Breast epithelium (tissue), 4 donors: ENCODE results near the gene VIP. TPM values are rescaled to one million over a fixed set of nuclear protein-coding genes. Genes with fewer than 3 reads are reported as not detected.
"Not testable (repeated sequence)": the region's sequence is repeated elsewhere in the genome, so short reads cannot be mapped to it uniquely, and the experiment has no call there.

Experiments used
- DNase-seq, 2 donors: peaks; one replicate each; pipeline ENCODE4 v3.0.0-alpha.2; 2019; ENCODE audit warnings: low spot score in 2 of 2
- H3K27ac ChIP-seq, 2 donors: fragments of 200-600 bp; sonication (generic) in 1 of 2; one replicate each; pipeline ENCODE4 v1.5.1; 2016 to 2019; ENCODE audit warnings: mild to moderate bottlenecking in 1 of 2
- H3K27me3 ChIP-seq, 2 donors: fragments of 200-600 bp; sonication (generic) in 1 of 2; one replicate each; pipeline versions ENCODE4 v1.5.1 to v1.6.0; 2017 to 2019; ENCODE audit warnings: control low read depth in 1 of 2, mild to moderate bottlenecking in 1 of 2
- H3K36me3 ChIP-seq: fragments of 200-600 bp; one replicate; pipeline ENCODE4 v1.5.1; 2019
- H3K4me1 ChIP-seq, 2 donors: fragments of 200-600 bp; sonication (generic); one replicate each; pipeline ENCODE4 v1.5.1; 2016 to 2019; ENCODE audit warnings: control low read depth in 1 of 2
- H3K4me3 ChIP-seq, 3 donors: fragments of 200-600 bp; sonication (generic); 1 replicate in 2 of 3; 2 replicates in 1 of 3; pipeline ENCODE4 v1.5.1; 2016 to 2019; ENCODE audit warnings: mild to moderate bottlenecking in 3 of 3, moderate library complexity in 2 of 3
- H3K9me3 ChIP-seq, 2 donors: fragments of 200-600 bp; sonication (generic) in 1 of 2; one replicate each; pipeline ENCODE4 v1.5.1; 2016 to 2019; ENCODE audit warnings: control low read depth in 1 of 2
- POLR2A ChIP-seq: fragments of 450-650 bp; IDR thresholded peaks from one replicate; pipeline ENCODE4 v1.6.1; 2016; ENCODE audit warnings: antibody characterized with exemption, mild to moderate bottlenecking, moderate library complexity
- POLR2AphosphoS5 ChIP-seq, 3 donors: sonication (generic); formaldehyde crosslinking; IDR thresholded peaks; one replicate each; pipeline ENCODE4 v1.6.1; 2017; ENCODE audit warnings: antibody characterized with exemption in 3 of 3
- intact Hi-C: fragments of 100-400 bp; cut with DNase I; formaldehyde crosslinking; loops from one replicate; pipeline ENCODE4 v1.15.1; 2023; ENCODE audit warnings: low total_unique reads
- total RNA-seq, 3 donors: library from RNA; depleted of rRNA; stranded (reverse); fragments of >200 nt; gene quantifications; one replicate each; pipeline ENCODE4 v1.1.0, GENCODE V29; 2016
- TF ChIP-seq, protein P1 (sequence below), 3 donors: fragments of 450-650 bp; IDR thresholded peaks; one replicate each; pipeline ENCODE4 v1.5.1; 2016 to 2017; ENCODE audit warnings: antibody characterized with exemption in 3 of 3, mild to moderate bottlenecking in 3 of 3, moderate library complexity in 3 of 3

VIP gene
- 1 to 10 TPM in 1 of 3 donors, under 1 TPM in 2; 0.48 to 1.5 (median 0.98) TPM for total RNA-seq

DNA sequence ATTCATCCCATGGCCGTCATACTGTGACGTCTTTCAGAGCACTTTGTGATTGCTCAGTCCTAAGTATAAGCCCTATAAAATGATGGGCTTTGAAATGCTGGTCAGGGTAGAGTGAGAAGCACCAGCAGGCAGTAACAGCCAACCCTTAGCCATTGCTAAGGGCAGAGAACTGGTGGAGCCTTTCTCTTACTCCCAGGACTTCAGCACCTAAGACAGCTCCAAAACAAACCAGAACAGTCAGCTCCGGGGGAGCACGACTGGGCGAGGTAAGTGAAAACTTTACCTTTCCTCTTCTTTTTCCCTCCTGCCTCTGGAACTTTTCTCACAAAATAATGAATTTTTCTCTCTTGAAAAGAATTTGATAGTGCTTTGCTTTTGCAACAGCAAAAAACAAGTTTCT, at the start of gene VIP:
Gene VIP (plus strand): TSS at position 104 of the 400 bp plus-strand sequence. CDS start 1,381 bp downstream, outside the sequence.
- no peak within 1 kb of the TSS for H3K4me3 ChIP-seq
- intact Hi-C loops = no loop called here
- no peaks in the 10 kb centered on the region for H3K36me3 ChIP-seq
- H3K4me1 ChIP-seq = no peaks in the 10 kb centered on the region
- H3K27ac ChIP-seq = no peak within 1 kb of the TSS
- no peaks in the 10 kb centered on the region for H3K9me3 ChIP-seq
- TF ChIP-seq, protein P1, sequence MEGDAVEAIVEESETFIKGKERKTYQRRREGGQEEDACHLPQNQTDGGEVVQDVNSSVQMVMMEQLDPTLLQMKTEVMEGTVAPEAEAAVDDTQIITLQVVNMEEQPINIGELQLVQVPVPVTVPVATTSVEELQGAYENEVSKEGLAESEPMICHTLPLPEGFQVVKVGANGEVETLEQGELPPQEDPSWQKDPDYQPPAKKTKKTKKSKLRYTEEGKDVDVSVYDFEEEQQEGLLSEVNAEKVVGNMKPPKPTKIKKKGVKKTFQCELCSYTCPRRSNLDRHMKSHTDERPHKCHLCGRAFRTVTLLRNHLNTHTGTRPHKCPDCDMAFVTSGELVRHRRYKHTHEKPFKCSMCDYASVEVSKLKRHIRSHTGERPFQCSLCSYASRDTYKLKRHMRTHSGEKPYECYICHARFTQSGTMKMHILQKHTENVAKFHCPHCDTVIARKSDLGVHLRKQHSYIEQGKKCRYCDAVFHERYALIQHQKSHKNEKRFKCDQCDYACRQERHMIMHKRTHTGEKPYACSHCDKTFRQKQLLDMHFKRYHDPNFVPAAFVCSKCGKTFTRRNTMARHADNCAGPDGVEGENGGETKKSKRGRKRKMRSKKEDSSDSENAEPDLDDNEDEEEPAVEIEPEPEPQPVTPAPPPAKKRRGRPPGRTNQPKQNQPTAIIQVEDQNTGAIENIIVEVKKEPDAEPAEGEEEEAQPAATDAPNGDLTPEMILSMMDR (IDR thresholded peaks at IDR 0.05) = no peak
- TF ChIP-seq POLR2A (no peak), POLR2AphosphoS5 (IDR thresholded peaks at IDR 0.05) (no peak)
- no peak for DNase-seq
- H3K27me3 ChIP-seq = no peaks in the 10 kb centered on the region

DNA sequence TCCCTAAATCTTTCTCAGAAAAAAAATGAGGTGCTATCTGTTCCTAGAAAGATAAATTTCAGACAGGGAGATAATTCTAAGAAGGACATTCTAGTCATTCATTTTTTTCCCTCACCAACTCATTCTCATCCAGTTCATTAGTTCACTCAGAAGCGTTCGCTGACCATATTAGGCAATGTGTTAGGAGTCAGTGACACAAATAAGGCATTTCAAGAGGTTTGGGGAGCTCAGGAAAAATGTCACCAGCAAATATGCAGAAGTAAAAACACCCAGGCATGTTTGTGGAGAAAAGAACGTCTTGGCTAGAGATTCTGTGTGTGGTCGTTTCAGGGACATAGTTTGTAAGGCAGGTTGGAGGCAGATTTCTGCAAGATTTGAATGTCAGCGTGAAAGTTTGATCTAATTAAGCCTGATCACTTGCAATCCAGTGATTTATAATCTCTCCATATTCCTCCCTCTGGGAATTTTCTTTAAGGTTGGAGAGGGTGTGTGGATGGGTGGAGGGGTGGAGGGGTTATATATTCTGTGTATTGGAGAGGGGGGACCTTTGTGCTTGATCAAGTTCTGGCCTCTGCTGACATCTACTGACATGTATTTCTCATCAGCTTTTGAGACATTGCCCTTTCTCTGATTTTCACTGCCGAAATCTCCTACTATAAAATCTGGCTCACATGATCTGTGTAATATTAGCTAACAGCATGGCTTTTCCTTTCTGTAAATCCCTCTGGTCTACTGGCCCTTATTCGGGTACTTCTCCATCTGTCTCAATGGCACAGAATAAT, 49.3 kb upstream of the VIP start:
- Histone ChIP-seq H3K36me3 (no peaks in the 10 kb centered on the region), H3K9me3 (no peaks in the 10 kb centered on the region), H3K27me3 (no peaks in the 10 kb centered on the region), H3K4me1 (no peaks in the 10 kb centered on the region), H3K4me3 (peak overlapping the region in 1 of 3 donors; percentile 39), H3K27ac (peak overlapping the region in 1 of 2 donors; percentile 21)
- TF ChIP-seq, protein P1 (IDR thresholded peaks at IDR 0.05) = no peak
- TF ChIP-seq POLR2AphosphoS5 (IDR thresholded peaks at IDR 0.05) (no peak), POLR2A (no peak)
- intact Hi-C loops = no loop called here
- no peak for DNase-seq

DNA sequence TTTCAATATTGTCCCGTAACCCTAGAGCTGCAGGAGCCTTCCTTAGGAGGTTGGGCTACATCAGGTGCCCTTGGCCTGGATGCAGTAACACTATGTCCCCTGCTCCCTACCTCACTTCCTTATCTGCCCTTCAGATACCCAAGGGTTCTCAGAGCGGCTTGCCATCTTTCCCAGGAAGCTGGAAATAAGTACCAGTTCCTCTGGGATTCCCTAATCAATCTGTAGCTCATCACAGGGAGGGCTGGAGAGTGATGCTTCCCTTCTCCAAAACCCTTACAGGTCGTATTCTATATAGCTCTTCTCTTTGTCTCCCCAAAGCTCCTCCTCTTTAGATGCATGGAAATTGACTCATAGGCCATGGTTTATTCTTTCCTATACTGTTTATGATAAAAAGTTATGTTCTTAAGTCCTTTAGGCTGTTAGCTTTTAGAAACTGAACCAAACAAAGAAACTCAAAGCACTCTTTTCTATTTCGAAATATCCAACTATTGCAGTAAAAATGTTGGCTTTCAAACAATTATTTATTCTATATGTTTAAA, 48.7 kb upstream of the VIP start:
- peak overlapping the region in 1 of 3 donors; percentile 32 for H3K4me3 ChIP-seq
- no peaks in the 10 kb centered on the region for H3K9me3 ChIP-seq
- no peaks in the 10 kb centered on the region for H3K27me3 ChIP-seq
- TF ChIP-seq POLR2A = no peak
- TF ChIP-seq, protein P1 (IDR thresholded peaks at IDR 0.05) = no peak
- no peak for TF ChIP-seq POLR2AphosphoS5 (IDR thresholded peaks at IDR 0.05)
- intact Hi-C loops = no loop called here
- H3K27ac ChIP-seq = no peak overlapping the region
- DNase-seq = no peak
- H3K4me1 ChIP-seq = no peaks in the 10 kb centered on the region
- H3K36me3 ChIP-seq = no peaks in the 10 kb centered on the region

DNA sequence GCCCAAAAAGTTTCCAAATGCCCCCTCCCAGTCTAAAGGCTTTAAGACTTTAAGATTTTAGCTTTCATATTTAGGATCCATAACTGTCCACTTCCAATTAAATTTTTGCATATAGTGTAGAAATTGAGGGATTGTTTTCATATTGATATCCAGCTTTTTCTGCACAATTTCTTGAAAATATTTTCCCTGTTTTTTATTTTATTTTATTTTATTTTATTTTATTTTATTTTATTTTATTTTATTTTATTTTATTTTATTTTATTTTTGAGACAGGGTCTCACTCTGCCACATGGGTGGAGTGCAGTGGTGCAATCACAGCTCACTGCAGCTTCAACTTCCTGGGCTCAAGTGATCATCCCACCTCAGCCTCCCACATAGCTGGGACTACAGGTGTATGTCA, 46.8 kb upstream of the VIP start:
- intact Hi-C loops, DNase-seq, H3K36me3 ChIP-seq, H3K27ac ChIP-seq, H3K27me3 ChIP-seq, H3K4me1 ChIP-seq, H3K4me3 ChIP-seq: not testable (repeated sequence)
- peaks cover 0 to 10% of the 10 kb centered on the region in 2 donors for H3K9me3 ChIP-seq

DNA sequence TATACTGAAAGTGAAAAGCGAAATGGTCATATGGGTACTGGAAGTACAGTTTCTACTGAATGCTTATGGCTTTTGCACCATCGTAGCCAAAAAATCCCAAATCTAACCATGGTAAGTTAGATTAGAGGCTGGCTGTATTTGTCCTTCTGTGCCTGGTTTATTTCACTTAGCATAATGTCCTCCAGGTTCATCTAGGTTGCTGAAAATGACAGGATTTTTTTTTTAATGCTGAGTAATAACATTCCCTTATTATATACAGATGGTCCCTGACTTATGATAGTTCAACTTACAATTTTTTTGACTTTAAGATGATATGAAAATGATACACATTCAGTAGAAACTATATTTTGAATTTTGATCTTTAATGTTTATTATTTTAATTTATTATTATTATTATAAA, 45.3 kb upstream of the VIP start:
- no peak for DNase-seq
- H3K4me3 ChIP-seq = no peak overlapping the region
- H3K27ac ChIP-seq = no peak overlapping the region
- peaks cover 0 to 10% of the 10 kb centered on the region in 2 donors for H3K9me3 ChIP-seq
- no peaks in the 10 kb centered on the region for H3K27me3 ChIP-seq
- no peaks in the 10 kb centered on the region for H3K36me3 ChIP-seq
- intact Hi-C loops = no loop called here
- no peaks in the 10 kb centered on the region for H3K4me1 ChIP-seq
- no peak for TF ChIP-seq POLR2AphosphoS5 (IDR thresholded peaks at IDR 0.05)
- TF ChIP-seq POLR2A = no peak
- TF ChIP-seq, protein P1 (IDR thresholded peaks at IDR 0.05) = no peak
